GM12878 (cell line): ENCODE data around the gene MCOLN1. TPM values are rescaled to one million over a fixed set of nuclear protein-coding genes. Genes with fewer than 3 reads are reported as not detected.
A peak's percentile ranks its signal among the peaks of the same experiment; 100 is the strongest.

ENCODE experiments used
- CREB1 ChIP-seq: IDR thresholded peaks from 2 replicates; pipeline ENCODE4 v1.6.1; 2012; ENCODE audit warnings: low read depth, mild to moderate bottlenecking, inconsistent platforms
- EZH2 ChIP-seq: IDR thresholded peaks from 2 replicates; pipeline ENCODE4 v1.6.1; 2012; ENCODE audit warnings: low read depth, mild to moderate bottlenecking, control low read depth, inconsistent platforms, low read length, borderline replicate concordance; ENCODE audit not compliant: control insufficient read depth
- IKZF2 ChIP-seq, 2 experiments: fragments of 450-650 bp; IDR thresholded peaks; 2 replicates each; pipeline ENCODE4 v1.6.1; 2017; ENCODE audit warnings: mild to moderate bottlenecking in 2 of 2, moderate library complexity in 2 of 2
- MEF2B ChIP-seq: fragments of 450-650 bp; IDR thresholded peaks from 2 replicates; pipeline ENCODE4 v1.6.1; 2018; ENCODE audit warnings: mild to moderate bottlenecking, moderate library complexity; ENCODE audit not compliant: partially characterized antibody, poor library complexity, severe bottlenecking
- NFXL1 ChIP-seq: fragments of 450-650 bp; IDR thresholded peaks from 2 replicates; pipeline ENCODE4 v1.6.1; 2017; ENCODE audit warnings: antibody characterized with exemption, mild to moderate bottlenecking, borderline replicate concordance
- NR2C1 ChIP-seq: fragments of 450-650 bp; IDR thresholded peaks from 2 replicates; pipeline ENCODE4 v1.6.1; 2017; ENCODE audit warnings: antibody characterized with exemption, mild to moderate bottlenecking, moderate library complexity
- RBBP5 ChIP-seq: fragments of 200-600 bp; sonication (generic); conservative IDR thresholded peaks from 2 replicates; pipeline ENCODE4 v1.6.1; 2016
- SIX5 ChIP-seq: IDR thresholded peaks from 2 replicates; pipeline ENCODE4 v1.6.1; 2011; ENCODE audit warnings: mild to moderate bottlenecking, low read depth, low read length, moderate library complexity; ENCODE audit not compliant: severe bottlenecking
- SMAD5 ChIP-seq: IDR thresholded peaks from 2 replicates; pipeline ENCODE4 v1.6.1; 2016; ENCODE audit warnings: antibody characterized with exemption, low read depth
- STAT3 ChIP-seq: IDR thresholded peaks from 2 replicates; pipeline ENCODE4 v1.6.1; 2011; ENCODE audit warnings: low read depth, low read length, improper control_type of control experiment
- TCF7 ChIP-seq: IDR thresholded peaks from 2 replicates; pipeline ENCODE4 v1.6.1; 2014; ENCODE audit warnings: antibody characterized with exemption, borderline replicate concordance
- ZNF24 ChIP-seq: fragments of 450-650 bp; IDR thresholded peaks from 2 replicates; pipeline ENCODE4 v1.6.1; 2017; ENCODE audit warnings: antibody characterized with exemption, mild to moderate bottlenecking
- polyA plus RNA-seq, 11 experiments: library from polyadenylated mRNA; depleted of rRNA in 4 of 11; unstranded in 6 of 11; stranded (reverse) in 5 of 11; fragments of >200 nt; fragmentation: Nextera tagmentation in 4 of 11; fragmentation: Illumina TruSeq in 1 of 11; extraction: Ambion mirVana in 4 of 11; extraction: Trizol in 1 of 11; gene quantifications; 1 replicate in 1 of 11; 2 replicates in 10 of 11; pipeline versions ENCODE4 v1.2.1 to v1.2.3, GENCODE V29; 2011 to 2016; ENCODE audit warnings: inconsistent platforms in 2 of 11, missing spikeins in 2 of 11, low read depth in 1 of 11
- total RNA-seq, 4 experiments: library from RNA; depleted of rRNA in 3 of 4; stranded (reverse); fragments of >200 nt in 3 of 4; fragmentation: Illumina TruSeq in 1 of 4; extraction: Trizol in 1 of 4; gene quantifications; 2 replicates each; pipeline versions ENCODE4 v1.2.1 to v1.2.3, GENCODE V29; 2013 to 2021
- TF ChIP-seq, protein P1 (sequence below): fragments of 450-650 bp; IDR thresholded peaks from 2 replicates; pipeline ENCODE4 v1.6.1; 2016; ENCODE audit warnings: mild to moderate bottlenecking
- TF ChIP-seq, protein P2 (sequence below): IDR thresholded peaks from 2 replicates; pipeline ENCODE4 v1.6.1; 2011; ENCODE audit warnings: low read depth, low read length, improper control_type of control experiment, borderline replicate concordance
- TF ChIP-seq, protein P3 (sequence below): IDR thresholded peaks from 2 replicates; pipeline ENCODE4 v1.6.1; 2012; ENCODE audit warnings: improper control_type of control experiment, low read depth, low read length; ENCODE audit not compliant: insufficient replicate concordance

The MCOLN1 gene
- total and polyA plus RNA-seq, 10 of the 15 experiments (the other 5 are each of a cell fraction or from before 2014, with no cell fraction given) = 0.42 to 15.6 (median 4.9) TPM

DNA sequence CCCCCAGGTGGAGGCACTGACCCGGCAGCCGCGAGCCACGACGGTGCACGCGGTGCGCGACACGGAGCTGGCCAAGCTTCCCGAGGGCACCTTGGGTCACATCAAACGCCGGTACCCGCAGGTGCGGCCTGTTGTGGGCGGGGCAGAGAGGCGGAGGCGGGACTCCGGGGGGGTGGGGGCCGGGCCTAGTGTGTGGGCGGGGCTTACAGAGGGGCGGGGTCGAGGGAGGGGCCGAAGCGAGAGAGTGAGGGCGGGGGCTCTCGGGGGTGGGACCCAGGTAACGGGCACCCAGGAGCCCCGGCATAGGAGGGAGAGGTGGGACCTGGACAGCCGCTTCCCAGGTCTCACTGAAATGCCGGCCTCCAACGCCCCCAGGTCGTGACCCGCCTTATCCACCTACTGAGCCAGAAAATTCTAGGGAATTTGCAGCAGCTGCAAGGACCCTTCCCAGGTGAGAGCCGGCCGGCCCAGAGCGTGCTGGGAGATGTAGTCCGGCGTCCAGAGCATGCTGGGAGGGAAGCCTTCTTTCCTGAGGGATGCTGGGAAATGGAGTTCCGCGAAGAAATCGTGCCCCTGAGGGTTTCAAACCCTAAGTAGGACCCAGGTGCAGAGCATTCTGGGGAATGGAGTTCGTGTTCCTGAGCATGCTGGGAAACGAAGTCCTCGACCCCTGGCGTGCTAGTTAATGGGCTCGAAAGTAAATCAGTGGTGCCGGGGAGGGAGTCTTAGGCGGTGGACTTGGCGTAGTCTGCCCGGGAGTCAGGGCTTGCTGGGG, 28.8 kb downstream of the MCOLN1 start (continued):
- peak; percentile 90 for TF ChIP-seq SIX5
- TF ChIP-seq TCF7 = no peak
- TF ChIP-seq RBBP5 = no peak
- no peak for TF ChIP-seq STAT3
- no peak for TF ChIP-seq MEF2B
- TF ChIP-seq, protein P1, sequence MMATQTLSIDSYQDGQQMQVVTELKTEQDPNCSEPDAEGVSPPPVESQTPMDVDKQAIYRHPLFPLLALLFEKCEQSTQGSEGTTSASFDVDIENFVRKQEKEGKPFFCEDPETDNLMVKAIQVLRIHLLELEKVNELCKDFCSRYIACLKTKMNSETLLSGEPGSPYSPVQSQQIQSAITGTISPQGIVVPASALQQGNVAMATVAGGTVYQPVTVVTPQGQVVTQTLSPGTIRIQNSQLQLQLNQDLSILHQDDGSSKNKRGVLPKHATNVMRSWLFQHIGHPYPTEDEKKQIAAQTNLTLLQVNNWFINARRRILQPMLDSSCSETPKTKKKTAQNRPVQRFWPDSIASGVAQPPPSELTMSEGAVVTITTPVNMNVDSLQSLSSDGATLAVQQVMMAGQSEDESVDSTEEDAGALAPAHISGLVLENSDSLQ = no peak
- no peak for TF ChIP-seq IKZF2 (IDR thresholded peaks at IDR 0.05)
- no peak for TF ChIP-seq ZNF24
- no peak for TF ChIP-seq SMAD5
- TF ChIP-seq, protein P2, sequence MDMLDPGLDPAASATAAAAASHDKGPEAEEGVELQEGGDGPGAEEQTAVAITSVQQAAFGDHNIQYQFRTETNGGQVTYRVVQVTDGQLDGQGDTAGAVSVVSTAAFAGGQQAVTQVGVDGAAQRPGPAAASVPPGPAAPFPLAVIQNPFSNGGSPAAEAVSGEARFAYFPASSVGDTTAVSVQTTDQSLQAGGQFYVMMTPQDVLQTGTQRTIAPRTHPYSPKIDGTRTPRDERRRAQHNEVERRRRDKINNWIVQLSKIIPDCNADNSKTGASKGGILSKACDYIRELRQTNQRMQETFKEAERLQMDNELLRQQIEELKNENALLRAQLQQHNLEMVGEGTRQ = no peak
- TF ChIP-seq EZH2 = no peak
- no peak for TF ChIP-seq CREB1
- no peak for TF ChIP-seq NR2C1
- TF ChIP-seq NFXL1 = no peak
- TF ChIP-seq, protein P3, sequence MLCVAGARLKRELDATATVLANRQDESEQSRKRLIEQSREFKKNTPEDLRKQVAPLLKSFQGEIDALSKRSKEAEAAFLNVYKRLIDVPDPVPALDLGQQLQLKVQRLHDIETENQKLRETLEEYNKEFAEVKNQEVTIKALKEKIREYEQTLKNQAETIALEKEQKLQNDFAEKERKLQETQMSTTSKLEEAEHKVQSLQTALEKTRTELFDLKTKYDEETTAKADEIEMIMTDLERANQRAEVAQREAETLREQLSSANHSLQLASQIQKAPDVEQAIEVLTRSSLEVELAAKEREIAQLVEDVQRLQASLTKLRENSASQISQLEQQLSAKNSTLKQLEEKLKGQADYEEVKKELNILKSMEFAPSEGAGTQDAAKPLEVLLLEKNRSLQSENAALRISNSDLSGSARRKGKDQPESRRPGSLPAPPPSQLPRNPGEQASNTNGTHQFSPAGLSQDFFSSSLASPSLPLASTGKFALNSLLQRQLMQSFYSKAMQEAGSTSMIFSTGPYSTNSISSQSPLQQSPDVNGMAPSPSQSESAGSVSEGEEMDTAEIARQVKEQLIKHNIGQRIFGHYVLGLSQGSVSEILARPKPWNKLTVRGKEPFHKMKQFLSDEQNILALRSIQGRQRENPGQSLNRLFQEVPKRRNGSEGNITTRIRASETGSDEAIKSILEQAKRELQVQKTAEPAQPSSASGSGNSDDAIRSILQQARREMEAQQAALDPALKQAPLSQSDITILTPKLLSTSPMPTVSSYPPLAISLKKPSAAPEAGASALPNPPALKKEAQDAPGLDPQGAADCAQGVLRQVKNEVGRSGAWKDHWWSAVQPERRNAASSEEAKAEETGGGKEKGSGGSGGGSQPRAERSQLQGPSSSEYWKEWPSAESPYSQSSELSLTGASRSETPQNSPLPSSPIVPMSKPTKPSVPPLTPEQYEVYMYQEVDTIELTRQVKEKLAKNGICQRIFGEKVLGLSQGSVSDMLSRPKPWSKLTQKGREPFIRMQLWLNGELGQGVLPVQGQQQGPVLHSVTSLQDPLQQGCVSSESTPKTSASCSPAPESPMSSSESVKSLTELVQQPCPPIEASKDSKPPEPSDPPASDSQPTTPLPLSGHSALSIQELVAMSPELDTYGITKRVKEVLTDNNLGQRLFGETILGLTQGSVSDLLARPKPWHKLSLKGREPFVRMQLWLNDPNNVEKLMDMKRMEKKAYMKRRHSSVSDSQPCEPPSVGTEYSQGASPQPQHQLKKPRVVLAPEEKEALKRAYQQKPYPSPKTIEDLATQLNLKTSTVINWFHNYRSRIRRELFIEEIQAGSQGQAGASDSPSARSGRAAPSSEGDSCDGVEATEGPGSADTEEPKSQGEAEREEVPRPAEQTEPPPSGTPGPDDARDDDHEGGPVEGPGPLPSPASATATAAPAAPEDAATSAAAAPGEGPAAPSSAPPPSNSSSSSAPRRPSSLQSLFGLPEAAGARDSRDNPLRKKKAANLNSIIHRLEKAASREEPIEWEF = no peak
